ENCODE measurements around the gene LBHD2. TPM values are rescaled to one million over a fixed set of nuclear protein-coding genes. Genes with fewer than 3 reads are reported as not detected.

The LBHD2 gene
- total and polyA plus RNA-seq, 2 donors (not counting 1 experiment from before 2014, with no cell fraction given), result not detected

- ChIA-PET CTCF (interaction anchor here (1.2 kb wide), 1 partner anchor 29 kb away, joined by 3 read pairs; no protein-coding TSS in a partner anchor), POLR2A (interaction anchor here (0.6 kb wide), 2 partner anchors 9 to 1032 kb away, joined by 3 to 4 read pairs; no protein-coding TSS in a partner anchor)
- Mint-ChIP-seq H3K9me3 (ENCODE audit: insufficient read depth) (no peaks in the 10 kb centered on the region), H3K4me1 (peaks cover 25% of the 10 kb centered on the region), H3K27me3 (peaks cover 5% of the 10 kb centered on the region), H3K4me3 (peak overlapping the region; percentile 39), H3K27ac (no peak overlapping the region)
- Histone ChIP-seq H4K20me1 (ENCODE audit: control insufficient read depth, insufficient read depth, low read length, poor library complexity, severe bottlenecking) (no peaks in the 10 kb centered on the region), H3K27me3 (replicated peaks in 1 of 4; ENCODE audit: control extremely low read depth in 1 of 4, control insufficient read depth in 3 of 4, insufficient read depth in 4 of 4, low read length in 3 of 4) (peaks cover 0 to 6% (median 0%) of the 10 kb centered on the region in 4 experiments), H3K4me2 (replicated peaks; ENCODE audit: low read depth, low read length, poor library complexity, severe bottlenecking) (no peak overlapping the region), H3K9me3 (ENCODE audit: control extremely low read depth in 1 of 3, control insufficient read depth in 2 of 3, insufficient read depth in 1 of 3, low read length in 2 of 3) (no peaks in the 10 kb centered on the region), H2AFZ (ENCODE audit: insufficient read depth, low read depth, low read length, poor library complexity, severe bottlenecking) (no peak overlapping the region), H3K79me2 (ENCODE audit: control insufficient read depth, insufficient read depth, low read length) (no peaks in the 10 kb centered on the region), H3K36me3 (replicated peaks in 1 of 2; ENCODE audit: control extremely low read depth in 1 of 2, control insufficient read depth in 1 of 2, extremely low read depth in 1 of 2, insufficient read depth in 2 of 2, low read length in 1 of 2) (no peaks in the 10 kb centered on the region), H3K4me3 (ENCODE audit: control extremely low read depth in 1 of 5, extremely low read depth in 1 of 5, insufficient read depth in 1 of 5, low read depth in 2 of 5, low read length in 4 of 5) (no peak overlapping the region), H3K9ac (ENCODE audit: low read length) (no peak overlapping the region), H3K27ac (ENCODE audit: low read length in 2 of 2) (no peak overlapping the region), H3K4me1 (ENCODE audit: control insufficient read depth in 2 of 2, insufficient read depth in 2 of 2, low read length in 2 of 2) (peaks cover 8 to 18% of the 10 kb centered on the region in 2 donors)
- 92% methylated on average over 7 of the region's 14 CpGs for WGBS (ENCODE audit: insufficient coverage)
- ATAC-seq (ENCODE audit: low read depth) (peak; percentile 25), DNase-seq (no peak)
- TF ChIP-seq CTCF (IDR thresholded peaks at IDR 0.05) (no peak), EZH2 (IDR thresholded peaks at IDR 0.05; ENCODE audit: borderline replicate concordance, insufficient read depth, low read depth, low read length, poor library complexity, severe bottlenecking) (no peak)
- intact Hi-C loops (cut with micrococcal nuclease), result no loop called here
Measured at GRCh38 chr14:103110681-103111231, 26.7 kb downstream of the LBHD2 start.

- WGBS (ENCODE audit: insufficient coverage), result 73% methylated on average over 6 of the region's 6 CpGs
- Histone ChIP-seq H3K27ac (ENCODE audit: low read length in 2 of 2) (no peak overlapping the region), H3K9ac (ENCODE audit: low read length) (no peak overlapping the region), H3K9me3 (ENCODE audit: control extremely low read depth in 1 of 3, control insufficient read depth in 2 of 3, insufficient read depth in 1 of 3, low read length in 2 of 3) (no peaks in the 10 kb centered on the region), H3K27me3 (replicated peaks in 1 of 4; ENCODE audit: control extremely low read depth in 1 of 4, control insufficient read depth in 3 of 4, insufficient read depth in 4 of 4, low read length in 3 of 4) (peaks cover 0 to 4% (median 0%) of the 10 kb centered on the region in 4 experiments), H3K79me2 (ENCODE audit: control insufficient read depth, insufficient read depth, low read length) (no peaks in the 10 kb centered on the region), H3K4me3 (ENCODE audit: control extremely low read depth in 1 of 5, extremely low read depth in 1 of 5, insufficient read depth in 1 of 5, low read depth in 2 of 5, low read length in 4 of 5) (no peak overlapping the region), H2AFZ (ENCODE audit: insufficient read depth, low read depth, low read length, poor library complexity, severe bottlenecking) (no peak overlapping the region), H3K4me2 (replicated peaks; ENCODE audit: low read depth, low read length, poor library complexity, severe bottlenecking) (peak overlapping the region; percentile 11), H3K4me1 (ENCODE audit: control insufficient read depth in 2 of 2, insufficient read depth in 2 of 2, low read length in 2 of 2) (peaks cover 8 to 18% of the 10 kb centered on the region in 2 donors), H3K36me3 (replicated peaks in 1 of 2; ENCODE audit: control extremely low read depth in 1 of 2, control insufficient read depth in 1 of 2, extremely low read depth in 1 of 2, insufficient read depth in 2 of 2, low read length in 1 of 2) (no peaks in the 10 kb centered on the region), H4K20me1 (ENCODE audit: control insufficient read depth, insufficient read depth, low read length, poor library complexity, severe bottlenecking) (no peaks in the 10 kb centered on the region)
- peak overlapping the region; percentile 55 for H3K4me3 Mint-ChIP-seq
- no peak for TF ChIP-seq CTCF (IDR thresholded peaks at IDR 0.05)
- TF ChIP-seq EZH2 (IDR thresholded peaks at IDR 0.05; ENCODE audit: borderline replicate concordance, insufficient read depth, low read depth, low read length, poor library complexity, severe bottlenecking), result no peak
- POLR2A ChIA-PET, result interaction anchor here (0.6 kb wide), 1 partner anchor 1032 kb away, joined by 3 read pairs; no protein-coding TSS in a partner anchor
- H3K9me3 Mint-ChIP-seq (ENCODE audit: insufficient read depth), result no peaks in the 10 kb centered on the region
- peaks cover 4% of the 10 kb centered on the region for H3K27me3 Mint-ChIP-seq
- DNase-seq (peak; percentile 37), ATAC-seq (ENCODE audit: low read depth) (peak; percentile 42)
- intact Hi-C loops (cut with micrococcal nuclease), result no loop called here
- CTCF ChIA-PET, result no interaction called here
- peaks cover 26% of the 10 kb centered on the region for H3K4me1 Mint-ChIP-seq
- no peak overlapping the region for H3K27ac Mint-ChIP-seq
Measured at GRCh38 chr14:103111232-103111868, 27.3 kb downstream of the LBHD2 start.
